22Rv1 (cell line): ENCODE measurements around the gene FAM50A.
A peak's percentile ranks its signal among the peaks of the same experiment; 100 is the strongest.
"Not testable (repeated sequence)": the region's sequence is repeated elsewhere in the genome, so short reads cannot be mapped to it uniquely, and the experiment has no call there.

Experiments used
- H3K27ac ChIP-seq: fragments of 450-650 bp; 2 replicates; pipeline ENCODE4 v1.5.1; 2017
- CTCF ChIP-seq: fragments of 450-650 bp; IDR thresholded peaks from 2 replicates; pipeline ENCODE4 v1.5.1; 2017; ENCODE audit warnings: mild to moderate bottlenecking
- ZFX ChIP-seq: fragments of 450-650 bp; IDR thresholded peaks from 2 replicates; pipeline ENCODE4 v1.6.1; 2017; ENCODE audit warnings: antibody characterized with exemption, borderline replicate concordance

Gene FAM50A

GRCh38 chrX:154443992-154444754 is at the start of gene FAM50A:
Gene FAM50A, plus strand, starts transcription at chrX:154444141. Its CDS starts 95 bp downstream, at chrX:154444236.
- no peak for TF ChIP-seq ZFX
- TF ChIP-seq CTCF = no peak
- peak within 1 kb of the TSS; percentile 72 for H3K27ac ChIP-seq

- not testable (repeated sequence) for H3K27ac ChIP-seq
Observed at GRCh38 chrX:154396363-154396762, 47.6 kb upstream of the FAM50A start.

GRCh38 chrX:154396973-154397887 is 46.7 kb upstream of the FAM50A start:
- H3K27ac ChIP-seq = peak overlapping the region; percentile 93
- TF ChIP-seq CTCF = no peak
- no peak for TF ChIP-seq ZFX

- TF ChIP-seq CTCF = no peak
- TF ChIP-seq ZFX = no peak
- H3K27ac ChIP-seq = peak within 1 kb of the TSS; percentile 93
Observed at GRCh38 chrX:154397888-154398667, 45.9 kb upstream of the FAM50A start, which contains the start of gene RPL10. Gene RPL10, plus strand, starts transcription at chrX:154398377. Its CDS starts 143 bp downstream, at chrX:154398520.

- peak; percentile 82 for TF ChIP-seq CTCF
- no peak for TF ChIP-seq ZFX
- H3K27ac ChIP-seq = peak overlapping the region; percentile 93
Observed at GRCh38 chrX:154398668-154399526, 45.0 kb upstream of the FAM50A start.

GRCh38 chrX:154399527-154400368 is 44.2 kb upstream of the FAM50A start:
- TF ChIP-seq CTCF = no peak
- no peak for TF ChIP-seq ZFX
- H3K27ac ChIP-seq = peak overlapping the region; percentile 93

- peak overlapping the region; percentile 93 for H3K27ac ChIP-seq
Observed at GRCh38 chrX:154400369-154400817, 43.5 kb upstream of the FAM50A start.
